Islet precursor cell (in vitro differentiated cells): ENCODE measurements around the gene GMCL2.
A peak's percentile ranks its signal among the peaks of the same experiment; 100 is the strongest.

Experiments used
- DNase-seq: peaks from one replicate; pipeline ENCODE4 v3.0.0-alpha.2; 2018

Gene GMCL2

GRCh38 chr5:178221282-178221681 lies 34.1 kb upstream of the GMCL2 start:
- peak; percentile 47 for DNase-seq

- no peak for DNase-seq
Observed at GRCh38 chr5:178218827-178219226, 31.7 kb upstream of the GMCL2 start.

DNA sequence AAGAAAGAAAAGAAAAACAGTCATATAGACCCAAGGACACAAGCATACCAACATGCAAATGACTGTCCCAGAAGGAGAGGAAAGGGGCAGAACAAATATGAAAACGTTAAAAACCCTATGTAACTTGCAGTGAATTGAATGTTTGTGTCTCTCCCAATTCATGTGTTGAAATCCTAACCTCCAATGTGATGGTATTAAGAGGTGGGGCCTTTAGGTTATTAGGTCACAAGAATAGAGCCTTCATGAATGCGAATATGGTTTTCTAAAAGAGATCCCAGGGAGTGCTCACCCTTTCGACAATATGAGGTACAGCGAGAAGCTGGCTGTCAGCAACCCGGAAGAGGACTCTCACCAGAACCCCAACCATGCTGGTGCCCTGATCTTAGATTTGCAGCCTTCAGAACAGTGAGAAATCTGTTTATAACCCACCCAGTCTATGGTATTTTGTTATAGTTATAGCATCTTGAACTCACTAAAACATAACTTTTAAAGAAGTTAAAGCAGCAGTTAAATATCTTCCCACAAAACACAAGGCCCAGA lies 31.1 kb upstream of the GMCL2 start:
- DNase-seq = no peak

GRCh38 chr5:178216779-178217178 lies 29.6 kb upstream of the GMCL2 start:
- DNase-seq = no peak

DNA sequence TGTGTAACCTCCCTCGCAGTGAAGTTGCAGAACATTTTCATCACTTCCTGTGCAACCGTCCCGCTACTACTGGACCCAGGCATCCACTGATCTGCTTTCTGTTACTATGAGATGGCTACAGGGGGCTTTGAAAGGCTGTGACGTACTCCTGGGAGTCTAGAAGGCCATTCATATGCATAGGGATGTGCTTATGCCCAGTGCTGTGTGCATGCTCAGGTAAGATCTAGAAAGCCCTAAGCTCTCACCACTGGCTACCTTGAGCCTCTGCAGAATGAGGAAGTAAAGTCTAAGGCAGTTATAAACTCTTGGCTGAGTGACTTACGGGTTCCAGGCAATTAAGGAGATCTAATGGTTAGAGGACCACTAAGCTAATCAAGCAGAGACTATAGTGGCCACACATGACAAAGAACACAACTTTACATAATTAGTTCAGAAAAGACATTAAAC lies 28.9 kb upstream of the GMCL2 start:
- DNase-seq = no peak

DNA sequence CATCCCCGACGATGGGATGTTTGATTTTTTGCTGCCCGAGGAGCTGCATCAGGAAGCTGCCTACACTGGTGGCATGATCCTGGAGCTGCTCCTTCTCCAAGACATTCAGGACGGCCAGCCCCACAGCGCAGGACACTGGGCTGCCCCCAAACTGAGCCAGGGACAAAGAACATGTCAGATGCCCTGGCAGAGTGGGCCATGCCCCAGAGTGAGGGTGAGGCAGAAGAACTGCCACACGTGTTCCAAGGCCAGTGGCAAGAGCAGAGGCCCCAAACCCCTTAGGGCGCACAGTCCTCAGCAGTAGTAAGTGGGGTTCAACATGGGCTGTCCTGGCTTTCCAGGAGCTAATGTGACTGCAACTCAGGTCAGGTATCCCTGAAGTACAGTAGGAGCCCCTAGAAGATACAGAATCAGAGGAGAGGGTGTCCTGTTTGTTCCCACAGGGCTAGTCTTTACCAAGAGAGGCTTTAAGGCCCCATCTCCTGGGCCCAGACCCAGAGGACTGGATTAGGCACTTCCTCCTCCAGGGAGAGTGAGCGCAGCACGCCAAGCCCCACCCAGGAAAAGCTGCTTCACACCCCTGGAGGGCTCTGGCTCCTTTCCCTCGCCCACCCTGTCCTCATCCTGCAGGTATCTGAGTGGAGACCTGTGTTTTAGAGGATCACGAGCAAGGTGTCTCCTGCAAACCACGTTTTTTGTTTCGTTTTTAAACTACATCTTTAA lies 28.3 kb upstream of the GMCL2 start:
- peak; percentile 51 for DNase-seq

DNA sequence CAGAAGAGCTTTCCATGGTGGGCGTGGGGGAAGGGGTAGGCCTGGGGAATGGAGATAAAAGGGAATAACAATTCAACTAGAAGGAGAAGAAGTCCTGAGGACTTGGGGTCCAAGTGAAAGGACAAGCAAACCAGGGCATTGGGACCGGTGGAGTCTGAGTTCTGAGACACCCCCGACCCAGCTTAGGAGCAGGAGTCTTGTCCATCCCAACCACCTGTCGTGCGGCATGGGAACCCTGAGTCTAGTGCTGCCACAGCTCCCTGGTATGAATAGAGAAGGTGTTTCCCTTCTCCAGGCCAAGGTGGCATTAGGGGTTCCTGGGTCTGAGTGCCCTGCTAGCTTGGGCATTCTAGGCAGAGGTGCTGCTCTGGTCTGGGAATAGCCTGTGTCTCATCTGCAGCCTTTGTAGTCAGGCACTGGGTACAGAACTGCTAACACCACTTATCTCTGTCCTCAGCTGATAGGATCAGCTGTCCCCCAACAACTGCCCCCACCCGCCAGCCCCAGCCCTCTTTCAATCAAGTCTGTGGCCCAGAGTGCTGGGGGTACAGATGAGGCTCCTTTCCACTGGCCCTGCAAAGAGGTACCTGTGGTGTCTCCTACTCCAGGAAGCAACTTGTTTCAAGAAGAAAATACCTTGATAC lies 27.1 kb upstream of the GMCL2 start:
- peak; percentile 49 for DNase-seq

- peak; percentile 38 for DNase-seq
Observed at GRCh38 chr5:178213748-178214151, 26.6 kb upstream of the GMCL2 start.

- no peak for DNase-seq
Observed at GRCh38 chr5:178213003-178213461, 25.9 kb upstream of the GMCL2 start.

- peak; percentile 48 for DNase-seq
Observed at GRCh38 chr5:178212241-178213002, 25.3 kb upstream of the GMCL2 start.

GRCh38 chr5:178211095-178212048 lies 24.2 kb upstream of the GMCL2 start:
- DNase-seq = peak; percentile 53

DNA sequence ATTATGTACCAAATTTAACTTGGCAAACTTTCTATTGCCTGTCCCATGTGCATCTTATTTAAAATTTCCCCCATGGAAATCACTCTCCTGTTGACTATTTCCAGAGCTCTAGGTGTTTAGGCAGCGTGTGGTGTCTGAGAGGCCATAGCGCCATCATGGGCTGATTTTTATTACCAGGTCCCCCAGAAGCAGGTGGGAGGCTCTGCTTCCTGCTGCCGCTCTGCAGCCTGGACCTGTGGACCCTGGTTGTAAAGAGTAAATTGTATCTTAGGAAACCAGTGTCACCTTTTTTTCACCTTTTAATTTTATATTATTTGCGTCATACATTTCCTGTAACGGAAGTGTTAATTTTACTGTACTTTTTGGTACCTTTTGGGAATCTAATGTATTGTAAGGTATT lies 23.5 kb upstream of the GMCL2 start:
- DNase-seq = no peak

- DNase-seq = peak; percentile 48
Observed at GRCh38 chr5:178210073-178210535, 22.9 kb upstream of the GMCL2 start.

DNA sequence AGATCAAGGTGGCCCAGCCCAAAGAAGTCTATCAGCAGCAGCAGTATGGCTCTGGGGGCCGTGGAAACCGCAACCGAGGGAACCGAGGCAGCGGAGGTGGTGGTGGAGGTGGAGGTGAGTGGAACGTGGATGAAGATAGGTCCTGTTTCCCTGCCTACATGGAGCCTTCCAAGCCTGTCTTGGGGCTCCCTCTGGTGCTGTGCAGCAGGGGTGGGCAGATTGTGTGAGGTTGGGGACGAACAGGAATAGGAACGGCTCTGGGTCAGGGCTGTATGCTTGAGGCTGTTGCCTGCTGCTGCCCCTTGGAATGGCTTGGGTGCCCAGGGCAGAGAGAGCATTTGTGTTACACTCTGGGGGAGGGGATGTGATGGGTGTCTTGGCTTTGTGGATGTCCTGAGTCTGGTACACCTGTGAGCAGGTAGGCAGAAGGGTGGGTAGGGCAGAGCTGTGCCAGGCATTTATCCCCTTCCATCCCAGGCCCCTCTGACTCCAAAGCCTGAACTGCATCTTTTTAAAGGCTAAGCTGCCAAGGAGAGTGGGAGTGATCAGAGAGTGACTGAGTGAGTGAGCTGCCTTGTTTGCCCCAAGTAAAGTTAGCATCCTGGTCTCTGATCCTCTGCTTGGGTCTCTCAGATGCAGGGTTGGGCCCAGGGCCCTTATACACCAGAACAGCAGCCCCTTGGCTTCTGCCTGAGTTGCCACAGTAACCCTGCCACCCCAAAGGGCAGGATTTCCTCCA lies 22.3 kb upstream of the GMCL2 start:
- no peak for DNase-seq

DNA sequence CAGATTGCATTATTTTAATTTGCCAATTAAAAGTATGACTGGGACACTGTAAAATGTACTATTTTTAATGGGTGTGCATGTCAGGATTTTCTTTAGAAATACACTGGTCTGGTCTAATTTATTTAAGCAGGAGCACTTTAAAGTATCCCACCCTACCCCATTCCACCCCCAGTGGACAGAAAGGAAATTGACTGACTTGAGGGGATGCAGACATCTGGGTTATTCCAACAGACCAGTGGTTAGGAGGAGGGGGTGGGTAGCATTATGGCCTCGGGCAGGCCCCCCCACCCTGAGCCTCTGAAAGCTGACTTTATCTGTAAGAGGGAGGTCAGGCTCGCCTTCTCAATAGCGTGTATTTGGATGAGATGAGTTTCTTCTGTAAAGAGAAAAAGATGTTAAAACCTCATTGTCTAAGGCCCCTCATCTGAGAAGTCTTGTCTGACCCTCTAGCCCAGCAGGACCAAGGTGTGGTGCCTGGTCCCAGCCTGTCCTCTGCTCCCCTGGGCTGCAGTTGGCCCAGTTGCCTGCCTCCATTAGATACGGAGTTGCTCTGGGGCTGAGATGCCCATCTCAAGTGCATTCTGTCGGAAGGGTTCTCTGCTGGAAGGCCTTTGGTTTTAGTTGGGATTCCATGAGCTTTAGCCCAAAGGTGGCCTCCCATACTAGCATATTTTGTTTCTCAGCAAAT lies 21.5 kb upstream of the GMCL2 start:
- no peak for DNase-seq

DNA sequence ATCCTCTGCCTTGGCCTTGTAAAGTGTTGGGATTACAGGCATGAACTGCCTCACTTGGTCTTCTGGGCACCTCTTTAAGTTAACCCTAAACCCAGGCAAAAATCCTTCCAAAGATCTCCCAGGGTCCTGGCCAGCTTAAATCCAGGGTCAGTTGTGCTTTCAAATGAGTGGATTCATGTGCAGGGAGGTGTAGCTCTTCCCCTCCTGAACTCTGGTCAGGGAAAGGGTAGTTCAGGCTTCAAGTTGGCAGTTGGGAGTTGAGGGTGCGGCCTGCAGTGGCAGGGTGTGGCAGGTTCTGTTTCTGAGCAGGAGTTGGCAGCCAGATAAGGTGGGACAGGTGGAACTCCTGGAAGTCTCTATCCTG lies 20.7 kb upstream of the GMCL2 start:
- DNase-seq = peak; percentile 33

- DNase-seq = peak; percentile 43
Observed at GRCh38 chr5:178207183-178207916, 20.2 kb upstream of the GMCL2 start.

DNA sequence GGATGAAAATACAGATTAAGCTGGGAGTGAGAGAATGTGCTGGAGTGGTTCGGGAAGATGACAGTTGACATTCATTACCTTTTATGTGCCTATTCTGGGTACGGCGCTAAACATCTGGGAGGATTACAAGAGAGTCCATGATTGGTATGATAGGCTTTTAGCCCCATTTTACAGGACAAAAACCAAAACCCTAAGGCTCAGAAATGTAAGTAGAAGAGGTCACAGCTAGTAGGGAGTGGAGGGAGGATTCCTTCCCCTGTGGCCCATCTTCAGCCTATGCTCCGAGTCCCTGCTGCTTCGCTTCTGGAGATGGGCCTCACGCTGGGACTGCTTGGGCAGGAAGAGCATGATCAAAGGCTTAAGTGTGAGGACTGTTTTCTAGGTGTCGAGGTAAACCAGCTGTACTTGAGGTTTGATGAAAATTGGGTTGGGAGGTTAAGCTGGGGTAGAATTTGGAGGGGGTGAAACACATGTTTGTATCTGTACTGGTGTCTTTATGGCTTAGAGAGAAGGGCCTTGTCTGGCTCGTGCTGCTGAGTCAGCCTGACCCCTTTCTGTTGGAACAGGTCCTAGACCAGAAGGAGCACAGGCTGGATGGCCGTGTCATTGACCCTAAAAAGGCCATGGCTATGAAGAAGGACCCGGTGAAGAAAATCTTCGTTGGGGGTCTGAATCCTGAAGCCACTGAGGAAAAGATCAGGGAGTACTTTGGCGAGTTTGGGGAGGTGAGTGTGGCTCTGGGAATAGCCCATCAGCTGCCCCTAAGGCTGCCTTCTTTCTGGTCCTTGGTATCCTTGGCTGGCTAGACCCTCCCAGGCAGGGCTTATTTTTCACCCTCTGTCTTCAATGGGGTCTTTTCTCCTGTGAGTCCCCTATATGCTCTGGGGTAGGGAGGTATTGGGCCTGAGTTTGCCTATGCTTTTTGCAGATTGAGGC lies 19.3 kb upstream of the GMCL2 start:
- no peak for DNase-seq

DNA sequence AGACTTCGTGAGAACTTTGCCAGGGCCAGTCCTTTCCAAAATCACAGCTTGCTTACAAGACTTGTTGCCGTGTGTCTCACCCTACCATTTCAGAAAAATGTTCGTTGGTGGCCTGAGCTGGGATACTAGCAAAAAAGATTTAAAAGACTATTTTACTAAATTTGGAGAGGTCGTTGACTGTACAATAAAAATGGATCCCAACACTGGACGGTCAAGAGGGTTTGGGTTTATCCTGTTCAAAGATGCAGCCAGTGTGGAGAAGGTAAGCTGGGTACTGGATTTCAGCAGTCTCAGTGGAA lies 18.5 kb upstream of the GMCL2 start:
- no peak for DNase-seq
